ENCODE data around the gene VAMP1.

- no peak for TF ChIP-seq JUN (IDR thresholded peaks at IDR 0.05; ENCODE audit: borderline replicate concordance, insufficient read depth, insufficient read length, low read depth)
- no peak for TF ChIP-seq CTCF (IDR thresholded peaks at IDR 0.05; ENCODE audit: extremely low read depth in 1 of 2, insufficient read depth in 1 of 2, low read depth in 1 of 2, low read length in 2 of 2)
- TF ChIP-seq EZH2 (IDR thresholded peaks at IDR 0.05; ENCODE audit: borderline replicate concordance, low read depth, low read length, severe bottlenecking): no peak
- TF ChIP-seq POLR2AphosphoS5 (IDR thresholded peaks at IDR 0.05; ENCODE audit: insufficient read depth, low read depth, low read length): no peak
Observed at GRCh38 chr12:6428326-6428725, 42.2 kb downstream of the VAMP1 start.

Data from endothelial cell of umbilical vein (primary cell).